Stomach smooth muscle (tissue), 2 donors: ENCODE data around the gene ALDH1A2.
"Not testable (repeated sequence)": the region's sequence is repeated elsewhere in the genome, so short reads cannot be mapped to it uniquely, and the experiment has no call there.

ENCODE experiments used
- H3K27ac ChIP-seq: one replicate; pipeline ENCODE4 v1.7.0; 2013; ENCODE audit warnings: mild to moderate bottlenecking, low read length, inconsistent platforms
- H3K27me3 ChIP-seq, 2 donors: one replicate each; pipeline ENCODE4 v1.7.0; 2013; ENCODE audit warnings: low read length in 2 of 2; ENCODE audit not compliant: insufficient read depth in 2 of 2, control insufficient read depth in 1 of 2
- H3K36me3 ChIP-seq, 2 donors: one replicate each; pipeline ENCODE4 v1.7.0; 2013; ENCODE audit warnings: low read length in 2 of 2; ENCODE audit not compliant: control insufficient read depth in 2 of 2, insufficient read depth in 2 of 2
- H3K4me1 ChIP-seq: one replicate; pipeline ENCODE4 v1.7.0; 2013; ENCODE audit warnings: low read length; ENCODE audit not compliant: control insufficient read depth, insufficient read depth
- H3K4me3 ChIP-seq, 2 donors: one replicate each; pipeline ENCODE4 v1.7.0; 2013; ENCODE audit warnings: low read length in 2 of 2
- H3K9ac ChIP-seq, 2 donors: one replicate each; pipeline ENCODE4 v1.7.0; 2013; ENCODE audit warnings: low read length in 2 of 2, mild to moderate bottlenecking in 1 of 2
- H3K9me3 ChIP-seq, 2 donors: one replicate each; pipeline ENCODE4 v1.7.0; 2013; ENCODE audit warnings: low read length in 2 of 2; ENCODE audit not compliant: control insufficient read depth in 2 of 2
- donor health status: healthy.
- donor health status: Pancreatic carcinoma.

ALDH1A2 gene

DNA sequence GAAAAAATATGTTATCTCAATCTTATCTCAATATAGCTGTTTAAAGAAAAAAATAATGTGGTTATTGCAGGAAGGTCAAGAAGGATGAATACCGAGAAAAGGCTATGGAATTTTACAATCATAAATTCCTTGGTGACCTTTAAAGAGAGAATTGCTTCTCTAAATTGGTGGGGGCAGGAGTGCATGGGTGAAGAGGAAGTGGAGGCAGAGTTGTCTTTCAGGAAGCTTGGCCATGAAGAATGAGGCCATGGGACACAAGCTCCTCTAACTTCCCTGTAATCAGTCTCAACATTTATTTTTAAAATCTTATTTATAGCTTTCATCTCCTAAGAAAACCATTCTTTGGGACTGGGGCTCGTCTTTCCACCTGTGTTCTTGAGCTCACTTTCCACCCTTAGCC, 22.4 kb upstream of the ALDH1A2 start:
- Histone ChIP-seq H3K9ac (no peak overlapping the region), H3K9me3 (no peaks in the 10 kb centered on the region), H3K4me3 (no peak overlapping the region), H3K27me3 (no peaks in the 10 kb centered on the region), H3K36me3 (no peaks in the 10 kb centered on the region), H3K4me1 (no peaks in the 10 kb centered on the region), H3K27ac (no peak overlapping the region)

DNA sequence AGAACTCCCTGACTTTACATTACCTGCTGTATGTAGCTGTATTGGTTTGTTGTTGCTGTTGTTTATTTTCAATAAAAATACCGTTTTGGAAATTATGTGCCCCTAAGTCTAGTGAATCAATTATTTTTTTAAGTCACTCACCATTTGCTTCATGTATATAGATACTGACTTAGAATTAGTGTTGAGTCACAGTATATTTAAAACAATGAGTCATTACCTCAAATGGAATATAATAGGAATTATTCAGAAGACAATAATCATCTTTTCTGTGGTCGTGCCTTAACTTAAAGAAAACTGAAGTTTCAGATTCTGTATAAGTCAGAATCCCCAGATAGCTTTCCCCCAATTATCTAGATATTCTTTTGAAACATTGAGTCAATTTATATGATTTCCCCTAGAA, 21.0 kb upstream of the ALDH1A2 start:
- Histone ChIP-seq H3K4me3 (no peak overlapping the region), H3K4me1 (no peaks in the 10 kb centered on the region), H3K9me3 (no peaks in the 10 kb centered on the region), H3K27ac (no peak overlapping the region), H3K27me3 (no peaks in the 10 kb centered on the region), H3K36me3 (no peaks in the 10 kb centered on the region), H3K9ac (no peak overlapping the region)

- no peaks in the 10 kb centered on the region for H3K27me3 ChIP-seq
- H3K36me3 ChIP-seq, result no peaks in the 10 kb centered on the region
- no peak overlapping the region for H3K9ac ChIP-seq
- H3K4me1 ChIP-seq, result no peaks in the 10 kb centered on the region
- no peak overlapping the region for H3K4me3 ChIP-seq
- H3K27ac ChIP-seq, result no peak overlapping the region
- no peaks in the 10 kb centered on the region for H3K9me3 ChIP-seq
Observed at GRCh38 chr15:58083526-58083925, 18.0 kb upstream of the ALDH1A2 start.

- no peaks in the 10 kb centered on the region for H3K9me3 ChIP-seq
- no peak overlapping the region for H3K9ac ChIP-seq
- no peak overlapping the region for H3K27ac ChIP-seq
Observed at GRCh38 chr15:58081891-58082290, 16.4 kb upstream of the ALDH1A2 start.

GRCh38 chr15:58081456-58081855, 15.9 kb upstream of the ALDH1A2 start:
- Histone ChIP-seq H3K4me3 (no peak overlapping the region), H3K27ac (no peak overlapping the region), H3K4me1 (no peaks in the 10 kb centered on the region), H3K9ac (no peak overlapping the region), H3K9me3 (no peaks in the 10 kb centered on the region), H3K36me3 (no peaks in the 10 kb centered on the region), H3K27me3 (no peaks in the 10 kb centered on the region)

More at GRCh38 chr15:58081891-58082290, 16.4 kb upstream of the ALDH1A2 start:
- Histone ChIP-seq H3K4me1 (no peaks in the 10 kb centered on the region), H3K36me3 (no peaks in the 10 kb centered on the region), H3K27me3 (no peaks in the 10 kb centered on the region), H3K4me3 (no peak overlapping the region)

DNA sequence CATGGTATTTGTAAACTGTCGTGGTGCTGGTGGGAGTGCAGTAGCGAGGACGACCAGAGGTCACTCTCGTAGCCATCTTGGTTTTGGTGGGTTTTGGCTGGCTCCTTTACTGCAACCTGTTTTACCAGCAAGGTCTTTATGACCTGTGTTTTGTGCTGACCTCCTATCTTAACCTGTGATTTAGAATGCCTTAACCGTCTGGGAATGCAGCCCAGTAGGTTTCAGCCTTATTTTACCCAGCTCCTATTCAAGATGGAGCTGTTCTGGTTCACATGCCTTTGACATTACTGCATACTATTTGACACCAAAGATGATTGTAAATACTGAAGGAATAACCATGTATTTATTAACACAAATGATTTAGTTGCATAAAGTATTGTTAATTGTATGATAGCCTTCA, 15.4 kb upstream of the ALDH1A2 start:
- not testable (repeated sequence) for H3K4me1 ChIP-seq, H3K36me3 ChIP-seq, H3K9ac ChIP-seq, H3K4me3 ChIP-seq, H3K27me3 ChIP-seq, H3K27ac ChIP-seq, H3K9me3 ChIP-seq

DNA sequence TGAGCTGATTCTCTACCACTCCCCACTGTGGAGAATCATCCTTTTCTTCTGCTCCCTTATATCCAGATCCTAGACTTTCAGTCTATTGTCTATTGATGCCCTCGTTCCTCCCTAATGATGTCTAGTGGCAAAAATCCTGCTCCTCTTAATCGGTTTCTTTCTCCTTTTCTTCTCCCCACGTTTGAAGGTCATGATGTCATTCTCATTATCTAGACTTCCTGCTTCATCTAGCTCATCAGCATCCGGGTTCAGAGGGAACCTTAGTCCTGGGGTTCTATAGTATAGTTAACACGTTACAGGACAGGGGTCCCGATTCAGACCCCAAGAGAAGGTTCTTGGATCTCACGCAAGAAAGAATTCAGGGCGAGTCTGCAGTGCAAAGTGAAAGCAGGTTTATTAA, 14.9 kb upstream of the ALDH1A2 start:
- Histone ChIP-seq H3K27me3 (no peaks in the 10 kb centered on the region), H3K27ac (no peak overlapping the region), H3K9me3 (no peaks in the 10 kb centered on the region), H3K36me3 (no peaks in the 10 kb centered on the region), H3K4me1 (no peaks in the 10 kb centered on the region), H3K4me3 (no peak overlapping the region), H3K9ac (no peak overlapping the region)

GRCh38 chr15:58078591-58078990, 13.1 kb upstream of the ALDH1A2 start:
- Histone ChIP-seq H3K4me1 (no peaks in the 10 kb centered on the region), H3K27ac (no peak overlapping the region), H3K9me3 (no peaks in the 10 kb centered on the region), H3K27me3 (no peaks in the 10 kb centered on the region), H3K9ac (no peak overlapping the region), H3K4me3 (no peak overlapping the region), H3K36me3 (no peaks in the 10 kb centered on the region)

DNA sequence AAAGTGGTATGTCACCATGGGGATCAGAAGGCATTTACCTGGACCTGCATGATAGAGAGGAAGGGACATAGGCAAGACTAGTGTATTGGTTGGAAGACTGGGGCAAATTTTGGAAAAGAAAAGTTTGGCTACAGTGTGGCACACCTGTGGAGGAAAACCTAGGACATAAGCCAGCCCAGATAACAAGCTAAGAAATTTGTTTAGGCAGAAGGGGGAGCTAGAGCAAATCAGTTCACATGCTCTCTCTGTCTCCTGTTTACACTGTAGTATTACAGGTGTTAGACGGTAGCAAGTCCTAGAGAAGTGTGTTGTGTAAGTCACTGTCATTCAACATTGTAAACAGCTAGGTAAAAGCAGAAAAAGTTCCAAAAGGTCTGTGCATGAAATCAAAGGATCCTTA, 11.9 kb upstream of the ALDH1A2 start:
- Histone ChIP-seq H3K9me3 (no peaks in the 10 kb centered on the region), H3K27ac (no peak overlapping the region), H3K4me3 (no peak overlapping the region), H3K27me3 (no peaks in the 10 kb centered on the region), H3K4me1 (no peaks in the 10 kb centered on the region), H3K36me3 (no peaks in the 10 kb centered on the region), H3K9ac (no peak overlapping the region)

DNA sequence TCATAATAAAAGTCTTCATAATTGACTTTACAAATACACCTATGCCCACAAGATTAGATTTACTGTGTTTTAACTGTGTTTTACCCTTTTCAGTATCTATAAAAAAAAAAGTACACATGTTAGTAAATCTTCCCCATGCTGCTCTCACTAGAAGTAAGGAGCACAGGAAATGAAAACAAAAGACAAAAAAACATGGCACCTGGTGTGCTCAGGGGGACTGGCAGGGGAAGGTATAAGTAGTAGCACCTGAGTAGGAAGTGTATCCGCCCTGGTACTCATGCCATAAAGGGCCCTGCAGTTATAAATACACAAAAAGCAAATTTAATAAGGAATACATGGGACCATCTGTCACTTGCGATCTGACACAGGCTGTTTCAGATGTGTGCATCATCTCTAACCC, 8.9 kb upstream of the ALDH1A2 start:
- H3K36me3 ChIP-seq, result no peaks in the 10 kb centered on the region
- H3K4me3 ChIP-seq, result no peak overlapping the region
- no peaks in the 10 kb centered on the region for H3K9me3 ChIP-seq
- no peaks in the 10 kb centered on the region for H3K4me1 ChIP-seq
- no peak overlapping the region for H3K9ac ChIP-seq
- peaks cover 0 to 10% of the 10 kb centered on the region in 2 donors for H3K27me3 ChIP-seq
- H3K27ac ChIP-seq, result no peak overlapping the region

DNA sequence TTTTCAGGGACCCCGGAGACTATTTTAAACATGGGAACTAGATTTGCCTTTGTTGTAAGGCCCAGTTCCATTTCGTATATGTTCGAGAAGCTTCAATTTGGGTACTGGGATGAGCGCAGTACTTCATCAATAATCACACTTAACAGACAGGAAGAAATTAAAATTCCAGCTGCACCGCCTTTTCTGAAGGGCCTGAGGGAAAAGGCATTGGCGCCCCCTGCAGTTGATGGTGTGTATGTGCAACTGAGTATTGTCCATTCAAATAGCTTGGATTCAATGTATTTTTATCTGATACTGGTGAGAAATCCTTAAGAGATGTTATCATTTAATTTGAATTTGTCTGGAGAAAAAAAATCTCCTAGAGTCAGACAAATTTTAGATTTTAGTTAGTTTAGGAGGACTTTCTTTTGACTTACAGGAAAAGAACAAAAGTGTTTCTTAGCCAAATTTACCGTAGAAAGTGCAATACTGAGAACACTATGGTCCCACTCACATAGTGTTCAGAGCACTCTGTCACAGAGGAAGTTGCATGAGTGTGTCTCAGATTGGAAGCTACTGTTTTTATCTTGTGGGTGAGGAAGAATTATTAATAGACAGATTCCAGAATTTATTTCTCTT, 5.4 kb upstream of the ALDH1A2 start:
- no peak overlapping the region for H3K9ac ChIP-seq
- no peaks in the 10 kb centered on the region for H3K9me3 ChIP-seq
- no peak overlapping the region for H3K4me3 ChIP-seq
- peaks cover 9 to 23% of the 10 kb centered on the region in 2 donors for H3K27me3 ChIP-seq
- no peaks in the 10 kb centered on the region for H3K36me3 ChIP-seq
- no peak overlapping the region for H3K27ac ChIP-seq
- H3K4me1 ChIP-seq, result peaks cover 6% of the 10 kb centered on the region
